Activated CD4-positive, alpha-beta T cell treated with anti-CD3 and anti-CD28 coated beads for 4 hours (primary cell): Measurements from ENCODE around the gene ZNF536.
"Not testable (repeated sequence)": the region's sequence is repeated elsewhere in the genome, so short reads cannot be mapped to it uniquely, and the experiment has no call there.

Source experiments
- DNase-seq, 2 donors: peaks; one replicate each; pipeline ENCODE4 v3.0.0-alpha.2; 2020

ZNF536 gene

GRCh38 chr19:30490760-30491159 lies 118.6 kb downstream of the ZNF536 start:
- no peak for DNase-seq

- DNase-seq = no peak
These were observed 120.5 kb downstream of the ZNF536 start for GRCh38 chr19:30492586-30493270.

DNA sequence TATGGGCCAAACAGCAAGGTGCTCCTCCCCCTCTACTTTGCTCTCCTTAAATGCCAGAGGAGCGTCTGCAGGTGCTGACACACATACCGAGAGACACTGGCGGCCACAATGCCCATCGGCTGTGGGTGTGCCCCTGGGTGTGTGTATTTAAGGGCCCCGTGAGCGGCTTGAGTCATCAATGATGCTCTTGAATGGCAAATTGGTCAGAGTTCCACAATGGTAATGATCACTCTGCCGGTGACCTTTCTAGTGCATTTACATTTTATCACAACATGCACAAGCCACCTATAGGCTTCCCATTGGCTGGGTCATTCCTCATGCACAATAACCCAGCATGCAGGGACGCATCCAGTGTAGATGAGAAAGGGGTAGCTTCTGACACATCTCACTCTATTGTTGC lies 124.8 kb downstream of the ZNF536 start:
- no peak for DNase-seq

DNA sequence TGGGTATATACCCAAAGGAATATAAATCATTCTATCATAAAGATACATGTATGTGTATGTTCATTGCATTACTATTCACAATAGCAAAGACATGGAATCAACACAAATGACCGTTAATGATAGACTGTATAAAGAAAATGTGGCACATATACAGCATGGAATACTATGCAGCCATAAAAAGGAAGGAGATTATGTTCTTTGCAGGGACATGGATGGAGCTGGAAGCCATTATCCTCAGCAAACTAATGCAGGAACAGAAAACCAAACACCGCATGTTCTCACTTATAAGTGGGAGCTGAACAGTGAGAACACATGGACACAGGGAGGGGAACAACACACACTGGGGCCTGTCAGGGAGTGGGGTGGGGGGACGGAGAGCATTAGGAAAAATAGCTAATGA lies 125.9 kb downstream of the ZNF536 start:
- not testable (repeated sequence) for DNase-seq

DNA sequence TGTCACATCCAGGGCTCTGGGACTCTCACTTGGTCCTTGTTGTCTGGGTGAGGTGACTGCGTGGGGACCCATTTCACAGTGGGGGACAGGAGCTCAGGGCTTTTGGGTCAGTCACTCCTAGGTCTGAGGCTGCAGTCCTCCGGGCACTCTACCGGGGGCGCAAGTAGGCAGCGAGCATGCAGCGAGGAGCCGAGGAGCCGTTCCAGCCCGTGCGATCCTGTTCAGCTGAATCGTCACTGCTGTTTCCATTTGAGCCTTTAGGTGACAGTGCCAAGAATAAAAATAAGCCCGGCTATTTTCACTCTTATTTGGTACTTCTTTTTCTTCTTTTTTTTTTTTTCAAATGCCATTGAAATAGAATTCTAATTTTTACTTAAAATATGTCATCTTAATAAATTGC lies 126.5 kb downstream of the ZNF536 start:
- DNase-seq = no peak

DNA sequence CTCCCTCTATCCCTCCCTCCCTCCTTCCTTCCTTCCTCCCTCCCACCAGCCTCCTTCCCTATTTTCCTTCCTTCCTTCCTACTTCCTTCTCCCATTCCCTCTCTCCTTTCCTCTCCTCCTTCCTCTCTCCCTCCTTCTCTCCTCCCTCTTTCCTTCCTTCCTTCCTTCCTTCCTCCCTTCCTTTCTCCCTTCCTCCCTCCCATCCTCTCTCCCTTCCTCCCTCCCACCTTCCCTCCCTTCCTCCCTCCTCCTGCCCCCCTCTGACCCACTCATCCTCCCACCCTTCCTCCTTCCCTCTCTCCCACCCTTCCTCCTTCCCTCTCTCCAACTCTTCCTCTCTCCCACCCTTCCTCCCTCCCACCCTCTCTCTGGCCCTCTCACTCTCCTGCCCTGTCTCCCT lies 132.1 kb downstream of the ZNF536 start:
- DNase-seq = no peak

- DNase-seq = no peak
These were observed 140.2 kb downstream of the ZNF536 start for GRCh38 chr19:30512176-30513081.

DNA sequence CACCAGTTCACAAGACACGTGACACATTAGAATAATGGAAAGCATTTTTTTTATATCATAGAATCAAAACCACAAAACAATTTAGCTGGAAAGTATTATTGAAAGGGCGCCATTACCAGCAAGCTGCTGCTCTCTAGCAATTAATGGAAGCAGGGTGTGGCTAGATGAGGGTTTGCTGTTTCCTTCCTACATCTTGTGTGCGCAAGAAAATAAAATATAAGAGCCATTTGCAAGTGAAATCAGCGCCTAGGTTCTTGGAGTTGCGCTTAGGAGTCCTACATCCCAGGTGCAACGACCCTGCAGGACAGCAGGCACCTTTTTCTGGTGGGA lies 140.9 kb downstream of the ZNF536 start:
- no peak for DNase-seq

GRCh38 chr19:30516111-30516510 lies 143.9 kb downstream of the ZNF536 start:
- DNase-seq = no peak

GRCh38 chr19:30516531-30516930 lies 144.3 kb downstream of the ZNF536 start:
- no peak for DNase-seq

- DNase-seq = no peak
These were observed 146.9 kb downstream of the ZNF536 start for GRCh38 chr19:30518965-30519606.

DNA sequence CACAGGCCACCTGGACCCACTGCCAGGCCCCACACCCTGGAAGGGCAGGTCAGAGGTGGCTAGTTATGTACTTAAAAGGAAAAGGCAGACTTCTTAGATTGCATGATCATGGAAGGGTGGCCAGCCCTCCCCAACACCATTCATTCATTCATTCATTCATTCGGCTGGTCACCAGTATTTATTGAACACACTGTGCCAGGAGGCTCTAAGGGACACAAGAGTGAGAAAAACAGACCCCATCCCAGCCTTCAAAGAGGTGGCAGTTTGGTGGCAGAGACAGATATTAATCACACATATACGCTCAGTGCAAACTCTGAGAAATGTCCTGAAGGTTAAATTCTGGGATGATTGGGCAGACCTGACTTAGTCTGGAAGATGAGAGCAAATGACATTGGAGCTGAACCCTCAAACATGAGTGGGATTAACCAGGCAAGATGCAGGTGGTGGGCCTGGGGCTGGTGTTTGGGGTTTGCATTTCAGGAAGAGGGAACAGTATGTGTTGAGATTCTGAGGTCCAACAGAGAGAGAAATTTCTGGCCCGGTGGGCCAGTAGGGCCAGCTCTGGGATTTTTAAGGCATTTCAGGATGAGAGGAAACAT lies 147.5 kb downstream of the ZNF536 start:
- no peak for DNase-seq

GRCh38 chr19:30520735-30521479 lies 148.7 kb downstream of the ZNF536 start:
- DNase-seq = no peak

GRCh38 chr19:30521937-30522336 lies 149.8 kb downstream of the ZNF536 start:
- no peak for DNase-seq

- DNase-seq = no peak
These were observed 150.2 kb downstream of the ZNF536 start for GRCh38 chr19:30522341-30522740.

DNA sequence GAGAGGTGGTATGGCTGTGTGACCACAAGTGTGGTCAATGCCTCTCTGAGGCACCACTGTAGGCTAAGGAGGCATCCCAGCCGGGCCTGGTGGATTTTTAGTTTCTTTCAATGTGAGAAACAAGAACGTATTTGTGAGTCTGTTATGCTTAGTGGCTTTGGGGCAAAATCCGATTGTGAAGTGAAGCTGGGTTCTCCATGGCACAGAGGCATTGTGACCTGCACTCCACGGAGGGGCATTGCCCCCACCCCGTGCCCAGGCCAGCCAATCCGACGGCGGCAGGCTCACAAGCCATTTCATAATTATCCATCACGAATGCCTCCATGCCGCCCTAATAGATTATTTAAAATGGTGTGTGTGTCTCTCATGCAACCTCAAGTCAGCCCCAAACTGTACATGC lies 151.6 kb downstream of the ZNF536 start:
- no peak for DNase-seq

GRCh38 chr19:30525383-30525782 lies 153.2 kb downstream of the ZNF536 start:
- no peak for DNase-seq

GRCh38 chr19:30528919-30529318 lies 156.7 kb downstream of the ZNF536 start:
- no peak for DNase-seq

DNA sequence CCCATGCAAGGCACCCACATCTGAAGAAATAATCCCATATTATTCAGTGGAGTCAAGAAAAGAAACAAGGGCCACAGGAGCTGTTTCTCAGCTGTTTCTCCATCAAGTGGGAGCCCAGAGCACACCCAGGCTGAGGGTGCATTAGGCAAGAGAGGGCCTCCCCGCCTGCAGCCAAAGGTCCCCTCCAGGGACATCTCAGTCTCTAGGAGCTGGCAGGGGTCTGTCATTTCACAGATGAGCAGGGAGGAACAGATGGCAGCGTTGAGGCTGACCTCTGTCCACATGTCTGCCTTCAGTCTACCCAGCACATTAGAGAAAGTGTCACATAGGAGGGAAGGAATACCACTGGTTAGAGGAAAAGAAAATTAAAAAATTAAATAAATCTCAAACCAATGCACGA lies 157.7 kb downstream of the ZNF536 start:
- no peak for DNase-seq

DNA sequence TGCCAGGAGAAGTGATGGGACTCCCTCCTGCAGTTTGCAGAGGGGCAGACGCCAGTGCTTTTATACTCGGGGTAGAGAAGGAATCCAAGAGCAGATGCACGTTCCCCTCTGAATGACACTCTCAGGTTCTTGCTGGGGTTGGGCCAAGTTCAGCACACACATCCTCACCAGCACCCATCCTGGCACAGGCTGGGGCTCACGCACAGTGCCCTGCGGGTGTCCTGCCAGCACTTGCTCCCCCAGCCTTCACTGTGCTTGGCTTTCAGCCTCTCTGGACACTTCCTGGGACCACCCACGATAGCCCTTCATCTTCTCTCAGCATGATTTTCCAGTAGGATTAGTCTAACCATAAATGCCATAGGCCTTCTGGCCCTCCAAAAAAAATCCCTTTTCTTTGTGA lies 158.6 kb downstream of the ZNF536 start:
- no peak for DNase-seq

- no peak for DNase-seq
These were observed 162.8 kb downstream of the ZNF536 start for GRCh38 chr19:30535011-30535410.

- no peak for DNase-seq
These were observed 164.8 kb downstream of the ZNF536 start for GRCh38 chr19:30536975-30537374.

DNA sequence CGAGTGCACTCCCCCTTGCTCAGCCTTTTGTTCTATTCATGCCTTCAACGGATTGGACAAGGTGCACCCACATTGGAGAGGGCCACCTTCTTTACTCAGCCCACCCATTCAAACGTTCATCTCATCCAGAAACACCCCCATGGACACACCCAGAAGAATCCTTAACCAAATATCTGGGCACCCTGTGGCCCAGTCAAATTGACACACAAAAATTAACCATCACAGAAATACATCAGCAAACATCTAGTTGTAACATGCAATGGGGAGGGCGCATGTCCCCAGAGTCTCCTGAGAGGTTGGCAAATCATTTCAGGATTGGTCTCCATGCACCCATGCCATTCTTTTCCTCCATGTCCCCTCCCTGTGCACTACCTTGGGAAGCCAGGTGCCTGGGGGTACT lies 167.1 kb downstream of the ZNF536 start:
- DNase-seq = no peak
